ENCODE measurements around the gene SMYD3.

DNA sequence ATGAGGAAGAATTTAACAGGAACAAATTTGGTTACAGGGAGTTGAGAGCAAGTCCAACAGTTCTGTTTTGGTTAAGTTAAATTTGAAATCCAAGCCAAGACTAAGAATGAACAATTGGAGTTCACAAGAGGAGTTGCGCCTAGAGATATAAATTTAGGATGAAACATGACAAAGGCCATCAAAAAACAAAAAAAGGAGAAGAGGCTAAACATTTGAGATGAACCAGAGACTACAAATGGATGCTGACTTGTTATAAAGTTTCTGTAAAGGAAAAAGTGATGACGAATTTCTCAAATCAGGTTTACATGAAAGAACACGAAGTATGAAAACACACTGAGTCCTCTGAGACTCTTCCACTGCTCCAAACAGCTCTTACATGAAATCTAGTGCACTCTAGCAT, 575.6 kb downstream of the SMYD3 start:
- TF ChIP-seq, protein P1, sequence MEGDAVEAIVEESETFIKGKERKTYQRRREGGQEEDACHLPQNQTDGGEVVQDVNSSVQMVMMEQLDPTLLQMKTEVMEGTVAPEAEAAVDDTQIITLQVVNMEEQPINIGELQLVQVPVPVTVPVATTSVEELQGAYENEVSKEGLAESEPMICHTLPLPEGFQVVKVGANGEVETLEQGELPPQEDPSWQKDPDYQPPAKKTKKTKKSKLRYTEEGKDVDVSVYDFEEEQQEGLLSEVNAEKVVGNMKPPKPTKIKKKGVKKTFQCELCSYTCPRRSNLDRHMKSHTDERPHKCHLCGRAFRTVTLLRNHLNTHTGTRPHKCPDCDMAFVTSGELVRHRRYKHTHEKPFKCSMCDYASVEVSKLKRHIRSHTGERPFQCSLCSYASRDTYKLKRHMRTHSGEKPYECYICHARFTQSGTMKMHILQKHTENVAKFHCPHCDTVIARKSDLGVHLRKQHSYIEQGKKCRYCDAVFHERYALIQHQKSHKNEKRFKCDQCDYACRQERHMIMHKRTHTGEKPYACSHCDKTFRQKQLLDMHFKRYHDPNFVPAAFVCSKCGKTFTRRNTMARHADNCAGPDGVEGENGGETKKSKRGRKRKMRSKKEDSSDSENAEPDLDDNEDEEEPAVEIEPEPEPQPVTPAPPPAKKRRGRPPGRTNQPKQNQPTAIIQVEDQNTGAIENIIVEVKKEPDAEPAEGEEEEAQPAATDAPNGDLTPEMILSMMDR (IDR thresholded peaks at IDR 0.05; ENCODE audit: low read depth, low read length, poor library complexity, severe bottlenecking): no peak
- TF ChIP-seq EZH2phosphoT487 (IDR thresholded peaks at IDR 0.05; ENCODE audit: borderline replicate concordance, low read length): no peak

Data from DOHH2 (cell line).